Activated T-helper 1 cell treated with Interleukin-2 at 50 U/mL for 16 hours (primary cell): ENCODE data around the gene C17orf50.
A peak's percentile ranks its signal among the peaks of the same experiment; 100 is the strongest.
"Not testable (repeated sequence)": the region's sequence is repeated elsewhere in the genome, so short reads cannot be mapped to it uniquely, and the experiment has no call there.

Experiments used
- DNase-seq: peaks from one replicate; pipeline ENCODE4 v3.0.0-alpha.2; 2020; ENCODE audit warnings: low read depth

The C17orf50 gene

GRCh38 chr17:35734396-35734795 lies 26.3 kb upstream of the C17orf50 start:
- no peak for DNase-seq

- no peak for DNase-seq
Observed at GRCh38 chr17:35735036-35735805, 25.5 kb upstream of the C17orf50 start.

- DNase-seq, result no peak
Observed at GRCh38 chr17:35736236-35736635, 24.5 kb upstream of the C17orf50 start.

- no peak for DNase-seq
Observed at GRCh38 chr17:35738519-35739133, 22.1 kb upstream of the C17orf50 start.

- no peak for DNase-seq
Observed at GRCh38 chr17:35740216-35740615, 20.5 kb upstream of the C17orf50 start.

GRCh38 chr17:35740997-35741931 lies 19.4 kb upstream of the C17orf50 start:
- DNase-seq, result no peak

- DNase-seq, result no peak
Observed at GRCh38 chr17:35742496-35742895, 18.2 kb upstream of the C17orf50 start.

GRCh38 chr17:35742896-35743477 lies 17.7 kb upstream of the C17orf50 start:
- no peak for DNase-seq

- DNase-seq, result no peak
Observed at GRCh38 chr17:35743626-35744328, 16.9 kb upstream of the C17orf50 start.

- DNase-seq, result no peak
Observed at GRCh38 chr17:35744830-35745229, 15.9 kb upstream of the C17orf50 start.

- no peak for DNase-seq
Observed at GRCh38 chr17:35745246-35745645, 15.4 kb upstream of the C17orf50 start.

- DNase-seq, result no peak
Observed at GRCh38 chr17:35745749-35746320, 14.9 kb upstream of the C17orf50 start.

- DNase-seq, result peak; percentile 56
Observed at GRCh38 chr17:35747540-35748017, 13.1 kb upstream of the C17orf50 start.

GRCh38 chr17:35748341-35748841 lies 12.3 kb upstream of the C17orf50 start:
- no peak for DNase-seq

- no peak for DNase-seq
Observed at GRCh38 chr17:35748979-35749378, 11.7 kb upstream of the C17orf50 start.

GRCh38 chr17:35749560-35750412 lies 10.9 kb upstream of the C17orf50 start:
- no peak for DNase-seq

- no peak for DNase-seq
Observed at GRCh38 chr17:35750526-35751395, 9.9 kb upstream of the C17orf50 start.

GRCh38 chr17:35751541-35751940 lies 9.1 kb upstream of the C17orf50 start:
- DNase-seq, result not testable (repeated sequence)

- no peak for DNase-seq
Observed at GRCh38 chr17:35752471-35752870, 8.2 kb upstream of the C17orf50 start.
